HG03469 (cell line): ENCODE measurements around the gene LIPN.
"Not testable (repeated sequence)": the region's sequence is repeated elsewhere in the genome, so short reads cannot be mapped to it uniquely, and the experiment has no call there.

Experiments used
- ATAC-seq: cut with Tn5 transposase; IDR thresholded peaks from one replicate; pipeline ENCODE4 v1.9.1; 2021; ENCODE audit warnings: mild to moderate bottlenecking, moderate library complexity, moderate number of reproducible peaks; ENCODE audit not compliant: unreplicated experiment

Gene LIPN, protein sequence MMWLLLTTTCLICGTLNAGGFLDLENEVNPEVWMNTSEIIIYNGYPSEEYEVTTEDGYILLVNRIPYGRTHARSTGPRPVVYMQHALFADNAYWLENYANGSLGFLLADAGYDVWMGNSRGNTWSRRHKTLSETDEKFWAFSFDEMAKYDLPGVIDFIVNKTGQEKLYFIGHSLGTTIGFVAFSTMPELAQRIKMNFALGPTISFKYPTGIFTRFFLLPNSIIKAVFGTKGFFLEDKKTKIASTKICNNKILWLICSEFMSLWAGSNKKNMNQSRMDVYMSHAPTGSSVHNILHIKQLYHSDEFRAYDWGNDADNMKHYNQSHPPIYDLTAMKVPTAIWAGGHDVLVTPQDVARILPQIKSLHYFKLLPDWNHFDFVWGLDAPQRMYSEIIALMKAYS

DNA sequence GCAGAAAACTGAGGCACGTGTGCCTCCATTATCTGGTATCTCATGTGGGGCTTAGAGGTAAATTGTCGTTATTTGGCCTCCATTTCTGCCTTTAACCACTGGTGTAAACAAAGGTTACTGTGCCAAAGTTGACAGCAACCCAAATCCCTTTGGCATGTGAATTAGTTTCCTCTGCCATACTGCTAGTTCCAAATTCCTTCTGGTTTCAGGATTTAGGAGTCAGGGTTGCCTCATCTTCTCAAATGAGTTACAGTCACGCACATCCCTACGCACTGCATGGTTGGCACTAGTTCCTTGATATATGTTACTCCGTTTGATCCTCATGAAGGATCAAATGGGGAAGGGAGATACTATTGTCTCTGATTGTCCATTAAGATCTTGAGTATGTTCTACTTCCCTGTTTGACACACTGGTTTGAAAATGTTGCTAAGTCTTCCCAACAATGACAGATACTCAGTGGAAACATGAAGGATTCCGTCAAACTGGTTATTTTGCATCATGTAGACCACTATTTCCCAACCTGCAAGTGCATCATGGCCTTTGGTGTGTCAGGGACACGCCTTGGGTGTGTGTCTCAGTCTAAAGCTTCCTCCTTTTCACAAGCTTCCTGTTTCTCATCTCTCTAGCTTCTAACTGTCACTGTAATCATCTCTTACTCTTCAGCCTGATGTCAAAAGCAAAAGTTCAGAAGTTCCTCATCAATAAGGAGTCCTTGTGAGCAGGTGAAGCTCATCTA lies at the start of gene LIPN:
Gene LIPN (plus strand): TSS at position 655 of the 736 bp plus-strand sequence. CDS start 1,386 bp downstream, outside the sequence.
- no peak for ATAC-seq

- no peak for ATAC-seq
These were observed 44.3 kb upstream of the LIPN start for GRCh38 chr10:88715517-88715916.

- ATAC-seq = no peak
These were observed 38.4 kb upstream of the LIPN start for GRCh38 chr10:88721392-88721791.

GRCh38 chr10:88725798-88726197 lies 34.0 kb upstream of the LIPN start:
- no peak for ATAC-seq

DNA sequence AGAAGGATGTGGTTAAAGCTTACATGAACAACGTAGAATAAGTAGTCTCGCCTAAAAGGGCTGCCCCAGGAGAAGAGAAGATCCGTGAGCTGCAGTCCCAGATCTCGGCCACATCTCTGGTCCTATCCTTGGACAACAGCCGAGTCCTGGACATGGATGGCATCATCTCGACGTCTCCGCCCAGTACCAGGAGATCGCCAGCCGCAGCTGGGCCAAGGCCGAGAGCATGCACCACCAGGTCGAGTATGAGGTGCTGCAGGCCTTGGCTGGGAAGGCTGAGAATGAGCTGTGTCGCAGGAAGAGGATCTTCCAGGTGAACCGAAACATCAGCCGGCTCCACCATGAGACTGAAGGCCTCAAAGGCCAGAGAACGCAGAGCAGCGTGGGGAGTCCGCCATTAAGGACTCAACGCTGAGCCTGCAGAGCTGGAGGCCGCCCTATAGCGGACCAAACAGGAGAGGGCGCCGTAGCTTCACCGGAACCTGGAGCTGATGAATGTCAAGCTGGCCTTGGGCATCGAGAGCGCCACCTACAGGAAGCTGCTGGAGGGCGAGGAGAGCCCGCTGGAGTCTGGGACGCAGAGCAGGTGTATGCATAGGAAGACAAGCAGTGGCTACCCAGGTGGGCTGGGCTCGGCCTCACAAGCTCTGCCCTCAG lies 31.6 kb upstream of the LIPN start:
- no peak for ATAC-seq

DNA sequence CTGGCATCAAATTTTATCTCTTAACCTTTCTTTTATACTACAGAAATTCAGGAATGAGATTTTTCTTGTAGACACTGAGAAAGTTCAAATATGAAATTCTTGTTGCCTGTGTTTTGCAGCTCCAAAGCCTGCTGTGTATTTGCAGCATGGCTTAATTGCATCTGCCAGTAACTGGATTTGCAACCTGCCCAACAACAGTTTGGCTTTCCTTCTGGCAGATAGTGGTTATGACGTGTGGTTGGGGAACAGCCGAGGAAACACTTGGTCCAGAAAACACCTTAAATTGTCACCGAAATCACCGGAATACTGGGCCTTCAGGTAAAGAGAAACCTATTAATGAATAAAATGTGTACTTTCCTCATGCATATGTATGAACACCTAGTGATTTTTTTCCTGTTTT lies 29.0 kb upstream of the LIPN start:
- no peak for ATAC-seq

DNA sequence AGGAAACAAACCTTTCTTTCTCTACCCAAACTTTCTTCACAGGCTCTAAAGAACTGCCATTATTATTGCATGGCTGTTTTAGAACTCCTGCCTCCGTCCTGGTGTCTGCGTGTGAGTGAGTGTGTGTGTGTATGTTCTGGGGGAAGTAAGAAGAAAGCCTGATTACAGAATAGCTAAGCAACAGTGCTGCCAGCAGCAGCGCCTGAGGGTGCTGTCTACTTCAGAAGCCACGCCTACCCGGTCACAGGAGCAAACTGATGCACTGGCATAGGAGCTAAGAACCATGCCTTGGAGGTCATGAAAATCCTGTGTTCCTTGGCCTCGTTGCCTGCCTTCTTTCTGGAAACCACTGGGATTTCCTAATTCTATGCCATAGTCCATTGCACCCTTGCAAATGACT lies 28.5 kb upstream of the LIPN start:
- ATAC-seq = no peak

DNA sequence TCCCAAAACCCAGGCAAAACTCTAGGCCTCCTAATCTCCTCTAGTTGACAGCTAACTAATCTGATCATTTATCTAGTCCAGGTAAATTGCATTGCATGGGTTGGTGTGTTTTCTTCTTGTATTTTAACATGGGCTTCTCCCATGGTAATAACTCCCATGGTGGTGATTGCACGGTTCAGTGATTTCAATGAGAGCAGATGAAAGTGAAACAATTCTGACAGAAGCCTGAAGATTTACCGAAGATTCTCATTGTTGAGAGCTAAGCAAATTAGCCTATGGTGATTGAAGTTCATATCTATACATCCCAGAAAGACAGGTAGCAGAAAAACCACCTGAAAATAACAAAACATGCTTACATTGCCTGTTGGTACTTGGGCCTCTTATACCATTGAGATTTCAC lies 26.6 kb upstream of the LIPN start:
- no peak for ATAC-seq

GRCh38 chr10:88735661-88736060 lies 24.2 kb upstream of the LIPN start:
- ATAC-seq = no peak

GRCh38 chr10:88741921-88742320 lies 17.9 kb upstream of the LIPN start:
- not testable (repeated sequence) for ATAC-seq

- ATAC-seq = no peak
These were observed 17.4 kb upstream of the LIPN start for GRCh38 chr10:88742448-88742847.

DNA sequence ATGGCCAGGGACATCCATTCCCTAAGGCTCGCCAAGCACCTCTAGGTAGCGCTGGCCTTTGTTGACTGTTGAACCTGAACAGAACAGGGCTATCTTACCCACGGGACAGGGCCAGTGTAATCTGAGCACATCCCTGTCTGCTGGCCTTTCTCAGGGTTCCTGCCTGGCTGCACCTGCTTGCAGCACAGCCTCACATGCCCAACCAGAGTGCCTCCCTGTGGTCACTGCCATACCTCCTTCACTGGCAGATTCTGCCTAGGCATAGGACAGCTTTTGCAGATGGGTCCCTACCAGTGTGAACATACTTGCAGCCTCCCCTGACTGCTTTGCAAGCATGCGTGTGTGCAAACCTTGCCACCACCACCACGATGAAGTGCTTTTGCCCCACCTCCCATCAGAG lies 15.8 kb upstream of the LIPN start:
- no peak for ATAC-seq

DNA sequence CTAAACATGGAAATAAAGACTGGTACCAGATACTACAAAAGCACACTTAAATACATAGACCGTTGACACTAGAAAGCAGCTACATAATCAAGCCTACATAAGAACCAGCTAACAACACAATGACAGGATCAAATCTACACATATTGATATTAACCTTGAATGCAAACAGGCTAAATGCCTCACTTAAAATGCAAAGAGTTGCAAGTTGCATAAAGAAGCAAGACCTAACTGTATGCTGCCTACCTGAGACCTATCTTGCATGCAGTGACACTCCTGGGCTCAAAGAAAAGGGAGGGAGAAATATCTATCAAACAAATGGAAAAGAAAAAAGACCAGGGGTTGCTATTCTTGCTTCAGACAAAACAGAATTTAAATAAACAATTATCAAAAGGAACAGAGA lies 14.2 kb upstream of the LIPN start:
- ATAC-seq = no peak

GRCh38 chr10:88754287-88754686 lies 5.5 kb upstream of the LIPN start:
- ATAC-seq = no peak

GRCh38 chr10:88755753-88756152 lies 4.1 kb upstream of the LIPN start:
- ATAC-seq = no peak

DNA sequence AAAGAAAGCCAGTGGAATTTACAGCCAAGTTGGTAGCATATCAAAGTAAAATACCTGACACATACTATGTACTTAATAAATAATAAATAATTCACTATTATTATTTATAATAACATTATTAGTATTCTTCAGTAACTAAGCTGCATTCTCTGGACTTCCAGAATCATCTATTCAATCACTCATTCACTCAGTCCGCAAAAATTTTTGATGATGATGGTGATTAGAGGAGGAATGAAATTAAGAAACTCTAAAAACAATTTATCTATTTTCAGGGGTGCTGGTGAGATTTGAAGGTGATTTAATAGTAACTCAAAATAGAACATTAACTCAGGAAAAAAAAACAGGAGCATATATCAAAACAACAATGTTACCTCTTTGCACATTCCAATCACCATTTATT lies 3.2 kb upstream of the LIPN start:
- ATAC-seq = no peak

GRCh38 chr10:88762906-88763305 lies 3.1 kb downstream of the LIPN start:
- no peak for ATAC-seq

- no peak for ATAC-seq
These were observed 3.6 kb downstream of the LIPN start for GRCh38 chr10:88763441-88763840.

GRCh38 chr10:88764110-88764509 lies 4.3 kb downstream of the LIPN start:
- no peak for ATAC-seq

GRCh38 chr10:88765816-88766215 lies 6.0 kb downstream of the LIPN start:
- no peak for ATAC-seq

GRCh38 chr10:88769384-88769783 lies 9.6 kb downstream of the LIPN start:
- no peak for ATAC-seq

DNA sequence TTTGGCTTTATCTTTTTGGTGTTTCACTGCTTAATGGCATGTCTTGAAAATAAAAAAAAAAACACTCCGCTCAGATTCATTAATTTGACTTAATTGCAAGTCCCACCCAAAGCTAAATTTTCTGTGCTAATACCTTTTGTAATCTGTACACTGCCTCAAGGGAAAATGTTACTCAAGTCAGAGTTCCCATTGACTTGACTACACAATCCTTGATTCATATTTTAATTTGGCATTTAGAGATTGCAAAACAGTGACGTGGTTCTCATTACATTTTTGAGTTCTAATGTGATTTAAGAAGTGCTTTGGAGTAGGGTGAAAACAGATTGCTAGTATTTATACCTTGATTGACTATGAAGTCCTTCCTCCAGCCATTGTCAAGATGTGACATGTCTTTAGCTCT lies 21.4 kb downstream of the LIPN start:
- ATAC-seq = no peak
